Vagina (tissue), 2 donors: Measurements from ENCODE around the gene BBS4. TPM values are rescaled to one million over a fixed set of nuclear protein-coding genes. Genes with fewer than 3 reads are reported as not detected.
A peak's percentile ranks its signal among the peaks of the same experiment; 100 is the strongest.
"Not testable (repeated sequence)": the region's sequence is repeated elsewhere in the genome, so short reads cannot be mapped to it uniquely, and the experiment has no call there.

ENCODE experiments used
- DNase-seq, 2 donors: peaks; one replicate each; pipeline ENCODE4 v3.0.0-alpha.2; 2017; ENCODE audit errors: extremely low spot score in 2 of 2
- H3K27ac ChIP-seq: fragments of 200-600 bp; sonication (generic); one replicate; pipeline ENCODE4 v1.5.1; 2019
- H3K27me3 ChIP-seq: fragments of 200-600 bp; sonication (generic); one replicate; pipeline ENCODE4 v1.5.1; 2019
- H3K36me3 ChIP-seq, 2 donors: fragments of 200-600 bp; sonication (generic); one replicate each; pipeline ENCODE4 v1.5.1; 2017 to 2019
- H3K4me1 ChIP-seq: fragments of 200-600 bp; sonication (generic); one replicate; pipeline ENCODE4 v1.5.1; 2019
- H3K4me3 ChIP-seq, 2 donors: fragments of 200-600 bp; sonication (generic); 1 replicate in 1 of 2; 2 replicates in 1 of 2; pipeline ENCODE4 v1.5.1; 2016 to 2019
- H3K9me3 ChIP-seq: fragments of 200-600 bp; sonication (generic); one replicate; pipeline ENCODE4 v1.5.1; 2019
- POLR2A ChIP-seq, 2 donors: fragments of 450-650 bp; IDR thresholded peaks; one replicate each; pipeline ENCODE4 v1.6.1; 2017; ENCODE audit warnings: antibody characterized with exemption in 2 of 2, mild to moderate bottlenecking in 2 of 2, moderate library complexity in 2 of 2
- POLR2AphosphoS5 ChIP-seq, 2 donors: sonication (generic); formaldehyde crosslinking; IDR thresholded peaks; one replicate each; pipeline ENCODE4 v1.9.0; 2017; ENCODE audit warnings: antibody characterized with exemption in 2 of 2, mild to moderate bottlenecking in 2 of 2, low read depth in 1 of 2; ENCODE audit not compliant: insufficient read depth in 1 of 2
- intact Hi-C: fragments of 100-400 bp; cut with DNase I; formaldehyde crosslinking; loops from one replicate; pipeline ENCODE4 v1.15.1; 2023
- total RNA-seq: library from RNA; depleted of rRNA; stranded (reverse); fragments of >200 nt; gene quantifications from one replicate; pipeline ENCODE4 v1.2.3, GENCODE V29; 2016
- TF ChIP-seq, protein P1 (sequence below), 3 experiments: fragments of 450-650 bp in 2 of 3; fragments of 200-600 bp in 1 of 3; sonication (generic) in 1 of 3; IDR thresholded peaks; one replicate each; pipeline ENCODE4 v1.5.1; 2017 to 2019; ENCODE audit warnings: antibody characterized with exemption in 3 of 3, mild to moderate bottlenecking in 2 of 3, moderate library complexity in 2 of 3

BBS4 gene, protein sequence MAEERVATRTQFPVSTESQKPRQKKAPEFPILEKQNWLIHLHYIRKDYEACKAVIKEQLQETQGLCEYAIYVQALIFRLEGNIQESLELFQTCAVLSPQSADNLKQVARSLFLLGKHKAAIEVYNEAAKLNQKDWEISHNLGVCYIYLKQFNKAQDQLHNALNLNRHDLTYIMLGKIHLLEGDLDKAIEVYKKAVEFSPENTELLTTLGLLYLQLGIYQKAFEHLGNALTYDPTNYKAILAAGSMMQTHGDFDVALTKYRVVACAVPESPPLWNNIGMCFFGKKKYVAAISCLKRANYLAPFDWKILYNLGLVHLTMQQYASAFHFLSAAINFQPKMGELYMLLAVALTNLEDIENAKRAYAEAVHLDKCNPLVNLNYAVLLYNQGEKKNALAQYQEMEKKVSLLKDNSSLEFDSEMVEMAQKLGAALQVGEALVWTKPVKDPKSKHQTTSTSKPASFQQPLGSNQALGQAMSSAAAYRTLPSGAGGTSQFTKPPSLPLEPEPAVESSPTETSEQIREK
- 37.1 TPM for total RNA-seq

DNA sequence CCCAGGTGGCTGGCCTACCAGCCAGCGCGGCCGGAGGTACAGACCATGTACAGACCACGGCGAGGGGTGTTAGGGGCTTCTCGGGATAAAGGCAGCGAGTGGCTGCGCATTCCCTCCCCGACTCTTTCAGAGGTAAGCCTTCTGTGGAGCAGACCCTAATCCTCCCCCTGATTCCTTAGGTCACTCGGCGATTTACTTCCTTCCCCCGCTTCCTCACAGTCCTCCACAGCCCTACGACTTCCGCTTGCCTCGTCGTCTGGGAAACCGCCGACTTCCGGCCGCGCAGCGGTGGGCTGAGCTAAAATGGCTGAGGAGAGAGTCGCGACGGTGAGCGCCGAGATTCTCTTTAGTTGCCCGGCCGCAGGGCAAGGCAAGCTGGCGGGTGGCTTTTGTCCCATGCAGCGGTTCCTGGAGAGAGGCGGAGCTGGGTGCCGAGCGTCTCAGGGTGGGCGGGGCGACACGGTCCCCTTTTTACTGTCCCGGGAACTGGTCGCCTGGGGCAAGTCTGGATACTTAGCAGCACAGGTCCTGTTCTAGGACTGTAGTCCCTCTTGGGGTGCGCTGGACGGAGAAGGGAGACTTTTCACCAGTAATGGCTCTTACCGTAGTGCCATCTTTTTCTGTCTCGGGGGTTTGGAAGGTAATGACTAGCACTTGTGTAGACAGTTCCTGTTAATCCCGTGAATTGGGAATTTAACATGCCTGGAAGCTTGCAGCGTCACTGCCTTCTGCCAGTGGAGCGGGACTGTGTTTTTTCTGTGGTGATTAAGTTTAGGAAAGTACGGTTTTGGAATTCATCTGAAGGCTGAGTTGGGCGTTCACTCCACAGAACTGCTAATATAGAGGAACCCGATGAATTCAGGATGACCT, at the start of gene BBS4, which contains the start of gene HIGD2B:
Gene BBS4 (plus strand): TSS at position 283 of the 870 bp plus-strand sequence. CDS start 21 bp downstream, at position 304.
Gene HIGD2B (minus strand): TSS at position 258 of the 870 bp plus-strand sequence. CDS start 9,808 bp downstream, outside the sequence.
- Histone ChIP-seq H3K4me3 (peak within 1 kb of the TSS; percentile 69 to 71), H3K27ac (peak within 1 kb of the TSS; percentile 85), H3K27me3 (no peaks in the 10 kb centered on the region), H3K9me3 (no peaks in the 10 kb centered on the region), H3K36me3 (no peaks in the 10 kb centered on the region), H3K4me1 (peaks cover 15% of the 10 kb centered on the region)
- peak in 1 of 2 donors; percentile 91 for DNase-seq
- peak; percentile 73 to 91 for TF ChIP-seq POLR2AphosphoS5 (IDR thresholded peaks at IDR 0.05; ENCODE audit: insufficient read depth in 1 of 2, low read depth in 1 of 2)
- TF ChIP-seq, protein P1, sequence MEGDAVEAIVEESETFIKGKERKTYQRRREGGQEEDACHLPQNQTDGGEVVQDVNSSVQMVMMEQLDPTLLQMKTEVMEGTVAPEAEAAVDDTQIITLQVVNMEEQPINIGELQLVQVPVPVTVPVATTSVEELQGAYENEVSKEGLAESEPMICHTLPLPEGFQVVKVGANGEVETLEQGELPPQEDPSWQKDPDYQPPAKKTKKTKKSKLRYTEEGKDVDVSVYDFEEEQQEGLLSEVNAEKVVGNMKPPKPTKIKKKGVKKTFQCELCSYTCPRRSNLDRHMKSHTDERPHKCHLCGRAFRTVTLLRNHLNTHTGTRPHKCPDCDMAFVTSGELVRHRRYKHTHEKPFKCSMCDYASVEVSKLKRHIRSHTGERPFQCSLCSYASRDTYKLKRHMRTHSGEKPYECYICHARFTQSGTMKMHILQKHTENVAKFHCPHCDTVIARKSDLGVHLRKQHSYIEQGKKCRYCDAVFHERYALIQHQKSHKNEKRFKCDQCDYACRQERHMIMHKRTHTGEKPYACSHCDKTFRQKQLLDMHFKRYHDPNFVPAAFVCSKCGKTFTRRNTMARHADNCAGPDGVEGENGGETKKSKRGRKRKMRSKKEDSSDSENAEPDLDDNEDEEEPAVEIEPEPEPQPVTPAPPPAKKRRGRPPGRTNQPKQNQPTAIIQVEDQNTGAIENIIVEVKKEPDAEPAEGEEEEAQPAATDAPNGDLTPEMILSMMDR (IDR thresholded peaks at IDR 0.05) = no peak
- TF ChIP-seq POLR2A (IDR thresholded peaks at IDR 0.05) = peak in 1 of 2 donors; percentile 23
- intact Hi-C loops = no loop called here

DNA sequence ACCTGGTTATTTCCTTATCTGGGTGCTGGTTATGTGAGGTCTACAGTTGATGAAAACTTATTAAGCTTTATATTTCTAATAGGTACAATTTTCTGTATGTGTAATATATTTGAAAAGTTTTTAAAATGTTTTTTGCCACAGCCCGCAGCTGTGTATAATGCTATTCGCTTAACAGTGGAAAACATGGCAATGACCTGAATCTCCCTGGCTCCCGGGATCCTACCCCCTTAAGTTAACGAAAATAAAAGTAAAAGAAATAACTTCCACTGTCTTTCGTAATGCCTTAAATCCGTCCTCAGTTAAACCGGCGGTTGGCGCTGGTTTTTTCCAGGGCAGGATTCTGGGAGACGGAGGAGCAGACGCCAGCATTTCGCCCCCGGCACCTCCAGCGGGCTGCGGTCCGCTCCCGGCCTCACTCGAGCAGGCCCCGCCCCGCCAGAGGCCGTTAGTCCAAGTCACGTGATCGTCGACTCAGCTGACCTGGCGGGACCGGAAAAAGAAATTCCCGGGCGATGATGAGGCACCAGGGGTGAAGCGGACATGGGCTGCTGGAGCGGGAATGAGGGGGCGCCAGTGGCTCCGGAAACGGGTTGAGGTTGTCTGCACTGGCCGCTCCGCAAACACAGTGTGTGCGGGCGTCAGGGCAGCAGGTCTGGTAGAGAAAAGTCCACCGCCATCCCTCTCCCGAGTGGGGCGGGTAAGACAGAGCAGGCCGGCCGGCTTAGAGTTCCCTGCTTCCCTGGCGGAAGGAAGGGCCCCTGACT, 49.3 kb upstream of the BBS4 start:
- H3K36me3 ChIP-seq, H3K4me1 ChIP-seq, DNase-seq, intact Hi-C loops, H3K27me3 ChIP-seq, H3K9me3 ChIP-seq, H3K27ac ChIP-seq: not testable (repeated sequence)
- H3K4me3 ChIP-seq = peak overlapping the region; percentile 16 to 36

DNA sequence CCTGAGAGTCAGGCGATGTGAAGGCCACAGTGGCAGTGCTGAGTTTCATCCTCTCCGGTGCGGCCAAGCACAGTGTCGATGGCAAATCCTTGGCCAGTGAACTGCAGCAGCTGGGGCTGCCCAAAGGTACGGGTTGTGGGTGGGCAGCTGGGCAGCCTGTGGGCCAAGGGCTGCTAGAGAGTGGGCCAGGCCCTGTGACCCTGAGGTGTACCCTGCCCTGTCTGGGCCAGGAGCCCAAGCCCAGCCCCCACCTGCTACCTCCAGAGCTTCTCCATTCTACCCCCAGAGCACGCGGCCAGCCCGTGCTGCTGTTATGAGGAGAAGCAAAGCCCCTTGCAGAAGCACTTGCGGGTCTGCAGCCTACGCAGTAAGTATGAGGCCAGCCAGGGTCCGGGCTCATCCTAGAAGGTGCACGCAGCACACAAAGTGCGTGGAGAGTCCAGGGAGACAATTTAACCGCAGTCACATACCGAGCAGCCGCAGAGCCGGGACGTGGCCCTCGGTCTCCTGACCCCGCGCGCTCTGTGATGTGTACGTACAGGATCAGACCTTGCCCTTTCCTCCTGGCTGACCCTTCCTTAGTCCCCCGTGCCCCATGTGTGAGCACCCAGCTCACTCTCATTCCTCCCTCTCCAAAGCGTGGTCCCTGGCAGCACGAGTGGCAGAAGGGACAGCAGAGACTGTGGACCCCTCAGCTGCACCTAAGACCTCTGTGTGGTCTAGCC, 46.1 kb upstream of the BBS4 start:
- intact Hi-C loops, H3K9me3 ChIP-seq, H3K27me3 ChIP-seq, H3K36me3 ChIP-seq, H3K4me1 ChIP-seq, DNase-seq, H3K27ac ChIP-seq, H3K4me3 ChIP-seq: not testable (repeated sequence)

DNA sequence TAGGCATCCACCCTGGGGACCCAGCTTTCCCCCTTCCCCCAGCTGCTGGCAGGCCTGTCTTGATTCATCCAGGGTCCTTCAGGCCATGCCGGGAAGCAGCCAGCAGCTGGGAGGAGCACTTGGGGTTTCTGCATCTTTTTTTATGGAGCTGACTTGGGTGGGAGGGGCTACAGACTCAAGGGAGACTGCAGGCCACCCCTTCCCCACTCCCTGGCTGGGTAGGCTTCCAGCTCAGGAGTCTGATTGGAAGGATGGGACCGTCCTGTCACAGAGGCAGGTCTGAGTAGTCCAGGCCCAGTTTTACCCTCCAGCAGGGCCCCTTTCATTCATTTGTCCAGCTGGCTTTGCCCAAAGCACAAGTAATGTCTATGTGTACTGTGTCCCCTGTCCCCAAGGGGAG, 43.7 kb upstream of the BBS4 start:
- DNase-seq, H3K27me3 ChIP-seq, H3K4me1 ChIP-seq, H3K27ac ChIP-seq, H3K36me3 ChIP-seq, H3K9me3 ChIP-seq, H3K4me3 ChIP-seq, intact Hi-C loops: not testable (repeated sequence)

DNA sequence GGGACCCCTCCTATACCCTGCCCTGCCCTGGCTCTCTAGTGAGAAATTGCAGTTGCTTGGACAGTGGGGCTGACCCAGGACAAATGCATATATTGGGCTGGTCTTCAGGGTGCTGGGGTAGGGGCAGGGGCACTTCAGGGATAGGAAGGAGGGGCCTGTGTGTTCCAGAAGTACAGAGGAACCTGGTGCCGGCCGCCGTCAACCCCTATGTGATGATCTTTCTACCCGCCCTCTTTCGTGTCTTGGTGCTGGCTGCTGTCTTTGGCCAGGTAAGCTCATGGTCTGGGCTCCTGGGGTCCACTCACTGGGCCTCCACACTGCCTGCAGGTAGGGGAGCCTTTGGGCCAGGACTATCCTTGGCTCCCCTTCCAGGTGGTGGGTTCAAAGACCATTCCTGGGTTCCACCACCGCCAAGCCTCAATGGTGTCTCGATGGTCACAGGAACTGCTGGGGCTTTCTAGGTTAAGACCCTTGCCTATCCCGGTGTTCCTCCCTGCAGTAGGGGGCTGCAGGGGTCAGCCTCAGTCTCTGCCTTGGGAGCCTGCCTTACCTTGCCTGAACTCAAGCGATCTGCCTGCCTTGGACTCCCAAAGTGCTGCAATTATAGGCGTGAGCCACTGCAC, 37.3 kb upstream of the BBS4 start:
- intact Hi-C loops, H3K4me1 ChIP-seq, DNase-seq, H3K36me3 ChIP-seq, H3K4me3 ChIP-seq, H3K27ac ChIP-seq, H3K9me3 ChIP-seq, H3K27me3 ChIP-seq: not testable (repeated sequence)

DNA sequence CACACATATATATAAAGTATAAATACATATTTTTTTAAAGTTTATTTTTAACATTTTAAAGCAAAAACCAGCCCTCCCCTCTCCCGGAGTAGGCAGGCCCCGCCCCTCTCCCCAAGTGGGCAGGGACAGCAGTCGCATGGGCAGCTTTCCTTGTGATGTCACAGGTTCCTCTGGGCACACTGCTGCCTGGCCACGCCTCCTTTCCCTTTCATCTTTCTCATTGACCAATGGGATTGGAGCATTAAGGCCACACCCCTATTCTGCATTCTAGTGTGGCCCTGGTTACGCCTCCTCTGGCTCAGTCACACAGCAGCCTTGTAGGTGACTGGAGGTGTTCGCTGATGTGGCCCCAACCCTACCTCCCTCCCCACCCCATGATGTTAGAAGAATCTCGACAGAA, 31.6 kb upstream of the BBS4 start, which contains the start of gene GOLGA6B:
Gene GOLGA6B (plus strand): TSS at position 301 of the 400 bp plus-strand sequence. CDS start 41 bp downstream, at position 342.
- H3K9me3 ChIP-seq, H3K4me3 ChIP-seq, H3K4me1 ChIP-seq, intact Hi-C loops, H3K27ac ChIP-seq, H3K27me3 ChIP-seq, H3K36me3 ChIP-seq, DNase-seq: not testable (repeated sequence)

DNA sequence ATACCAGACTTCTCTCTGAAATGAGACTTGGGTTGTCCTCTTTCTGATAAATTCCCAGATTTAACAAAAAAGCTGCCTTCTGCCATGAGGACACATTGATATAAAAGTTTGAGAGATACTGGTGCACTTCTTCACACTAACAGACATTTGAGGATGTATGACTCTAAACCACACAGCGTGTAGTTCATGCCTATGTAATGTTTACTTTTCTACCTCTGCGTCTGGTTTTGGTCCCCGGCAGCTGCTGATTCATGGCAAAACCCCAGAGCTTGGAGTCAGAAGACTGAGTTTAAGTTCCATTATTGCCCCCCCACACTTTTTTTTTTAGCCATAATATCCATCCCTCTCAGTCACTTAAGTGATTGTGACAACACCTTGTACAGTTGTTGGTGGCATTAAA, 30.0 kb upstream of the BBS4 start:
- H3K9me3 ChIP-seq, H3K4me1 ChIP-seq, DNase-seq, H3K27ac ChIP-seq, intact Hi-C loops, H3K4me3 ChIP-seq, H3K27me3 ChIP-seq, H3K36me3 ChIP-seq: not testable (repeated sequence)

DNA sequence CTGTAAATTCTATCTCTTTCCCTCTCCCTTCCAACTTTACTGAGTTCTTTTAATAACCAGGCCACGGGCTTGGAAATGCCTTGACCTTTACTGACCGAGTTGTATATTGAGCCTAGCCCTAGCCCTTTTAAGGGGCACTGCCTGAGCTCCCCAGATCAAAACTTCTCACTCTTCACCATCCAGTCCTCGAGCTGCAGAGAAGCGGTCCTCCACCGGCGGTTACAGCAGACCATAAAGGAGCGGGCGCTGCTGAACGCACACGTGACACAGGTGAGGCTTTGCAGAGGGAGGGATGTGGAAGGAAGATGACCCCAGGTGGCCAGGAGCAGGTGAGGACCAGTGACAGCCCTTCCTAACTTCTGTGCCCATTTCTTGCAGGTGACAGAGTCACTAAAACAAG, 24.9 kb upstream of the BBS4 start:
- H3K4me1 ChIP-seq, H3K27me3 ChIP-seq, H3K4me3 ChIP-seq, H3K27ac ChIP-seq, H3K9me3 ChIP-seq, intact Hi-C loops, H3K36me3 ChIP-seq, DNase-seq: not testable (repeated sequence)

DNA sequence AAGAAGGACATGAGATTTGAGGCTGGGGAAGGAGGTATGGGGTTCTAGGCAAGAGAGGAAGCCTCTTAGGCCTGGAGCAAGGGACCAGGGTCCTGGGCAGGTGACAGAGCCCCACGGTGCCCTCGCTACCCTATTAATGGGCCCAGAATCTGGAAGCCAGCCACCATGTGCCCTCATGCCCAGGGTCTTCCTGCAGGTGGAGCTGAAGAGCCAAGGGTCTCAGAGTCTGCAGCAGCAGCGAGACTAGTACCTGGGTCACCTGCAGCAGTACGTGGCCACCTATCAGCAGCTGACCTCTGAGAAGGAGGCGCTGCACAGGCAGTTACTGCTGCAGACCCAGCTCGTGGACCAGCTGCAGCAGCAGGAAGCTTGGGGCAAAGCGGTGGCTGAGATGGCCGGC, 22.1 kb upstream of the BBS4 start:
- H3K27me3 ChIP-seq, H3K4me3 ChIP-seq, H3K27ac ChIP-seq, intact Hi-C loops, H3K9me3 ChIP-seq, H3K36me3 ChIP-seq, DNase-seq, H3K4me1 ChIP-seq: not testable (repeated sequence)

DNA sequence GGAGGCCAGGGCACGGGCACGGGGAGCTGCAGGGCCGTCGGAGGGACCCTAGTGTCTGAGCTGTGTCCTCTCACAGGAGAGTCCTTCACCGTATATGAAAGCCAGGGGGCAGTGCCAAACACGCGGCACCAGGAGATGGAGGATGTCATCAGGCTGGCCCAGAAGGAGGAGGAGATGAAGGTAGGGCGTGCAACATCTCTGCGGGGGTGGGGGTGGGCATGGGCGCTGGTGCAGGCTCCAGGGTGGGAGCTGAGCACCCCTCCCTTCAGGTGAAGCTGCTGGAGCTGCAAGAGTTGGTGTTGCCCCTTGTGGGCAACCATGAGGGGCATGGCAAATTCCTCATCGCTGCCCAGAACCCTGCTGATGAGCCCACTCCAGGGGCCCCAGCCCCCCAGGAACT, 20.3 kb upstream of the BBS4 start:
- H3K9me3 ChIP-seq, H3K27me3 ChIP-seq, DNase-seq, H3K27ac ChIP-seq, H3K36me3 ChIP-seq, H3K4me1 ChIP-seq, H3K4me3 ChIP-seq, intact Hi-C loops: not testable (repeated sequence)
